ENCODE data around the gene CYB5B. TPM values are rescaled to one million over a fixed set of nuclear protein-coding genes. Genes with fewer than 3 reads are reported as not detected.

The CYB5B gene
- total and polyA plus RNA-seq, 8 donors = 101 to 119 (median 107) TPM

- peaks cover 0 to 26% of the 10 kb centered on the region in 2 donors for H3K27me3 ChIP-seq
- DNase-seq = no peak
- no peak for TF ChIP-seq CTCF (IDR thresholded peaks at IDR 0.05)
- H3K9me3 ChIP-seq = no peaks in the 10 kb centered on the region
- H3K4me3 ChIP-seq = no peak overlapping the region
- peaks cover 0 to 24% of the 10 kb centered on the region in 2 donors for H3K36me3 ChIP-seq
- H3K27ac ChIP-seq = no peak overlapping the region
- intact Hi-C loops (cut with DNase I) = no loop called here
- H3K4me1 ChIP-seq = peaks cover 0 to 39% of the 10 kb centered on the region in 2 donors
- ATAC-seq = no peak
Observed at GRCh38 chr16:69466547-69466946, 42.1 kb downstream of the CYB5B start.

- H3K27me3 ChIP-seq = peaks cover 0 to 31% of the 10 kb centered on the region in 2 donors
- ATAC-seq (no peak), DNase-seq (no peak)
- no peaks in the 10 kb centered on the region for H3K9me3 ChIP-seq
- TF ChIP-seq CTCF (IDR thresholded peaks at IDR 0.05) = no peak
- peaks cover 0 to 20% of the 10 kb centered on the region in 2 donors for H3K36me3 ChIP-seq
- intact Hi-C loops (cut with DNase I) = no loop called here
- H3K4me1 ChIP-seq = peaks cover 0 to 39% of the 10 kb centered on the region in 2 donors
- H3K27ac ChIP-seq = no peak overlapping the region
- no peak overlapping the region for H3K4me3 ChIP-seq
Observed at GRCh38 chr16:69467080-69467479, 42.7 kb downstream of the CYB5B start.

GRCh38 chr16:69467531-69468204 lies 43.2 kb downstream of the CYB5B start:
- intact Hi-C loops (cut with DNase I) = no loop called here
- no peak overlapping the region for H3K4me3 ChIP-seq
- peaks cover 0 to 37% of the 10 kb centered on the region in 2 donors for H3K27me3 ChIP-seq
- no peaks in the 10 kb centered on the region for H3K9me3 ChIP-seq
- DNase-seq (no peak), ATAC-seq (peak; percentile 18)
- no peak overlapping the region for H3K27ac ChIP-seq
- H3K4me1 ChIP-seq = peaks cover 0 to 39% of the 10 kb centered on the region in 2 donors
- no peak for TF ChIP-seq CTCF (IDR thresholded peaks at IDR 0.05)
- H3K36me3 ChIP-seq = peaks cover 0 to 14% of the 10 kb centered on the region in 2 donors

- no peak for TF ChIP-seq CTCF (IDR thresholded peaks at IDR 0.05)
- ATAC-seq = no peak
- intact Hi-C loops (cut with DNase I) = no loop called here
Observed at GRCh38 chr16:69469807-69470561, 45.6 kb downstream of the CYB5B start.

GRCh38 chr16:69471121-69471520 lies 46.7 kb downstream of the CYB5B start:
- intact Hi-C loops (cut with DNase I) = no loop called here
- Histone ChIP-seq H3K9me3 (no peaks in the 10 kb centered on the region), H3K27me3 (peaks cover 0 to 59% of the 10 kb centered on the region in 2 donors), H3K36me3 (no peaks in the 10 kb centered on the region), H3K27ac (no peak overlapping the region), H3K4me1 (peaks cover 0 to 13% of the 10 kb centered on the region in 2 donors), H3K4me3 (no peak overlapping the region)
- no peak for TF ChIP-seq CTCF (IDR thresholded peaks at IDR 0.05)
- ATAC-seq (no peak), DNase-seq (no peak)

More at GRCh38 chr16:69469807-69470561, 45.6 kb downstream of the CYB5B start:
- H3K27ac ChIP-seq = no peak overlapping the region
- peaks cover 0 to 48% of the 10 kb centered on the region in 2 donors for H3K27me3 ChIP-seq
- H3K4me1 ChIP-seq = peaks cover 0 to 25% of the 10 kb centered on the region in 2 donors
- H3K36me3 ChIP-seq = no peaks in the 10 kb centered on the region
- H3K4me3 ChIP-seq = no peak overlapping the region
- no peak for DNase-seq
- H3K9me3 ChIP-seq = no peaks in the 10 kb centered on the region
